ENCODE measurements around the gene SLC4A8.

The SLC4A8 gene

GRCh38 chr12:51531284-51531977 is 106.8 kb downstream of the SLC4A8 start:
- DNase-seq (ENCODE audit: extremely low read depth, low read depth) = no peak
- TF ChIP-seq CTCF (IDR thresholded peaks at IDR 0.05; ENCODE audit: low read depth, low read length) = no peak

- peak; percentile 96 for TF ChIP-seq CTCF (IDR thresholded peaks at IDR 0.05; ENCODE audit: low read depth, low read length)
- peak; percentile 36 for DNase-seq (ENCODE audit: extremely low read depth, low read depth)
Measured at GRCh38 chr12:51531978-51532497, 107.4 kb downstream of the SLC4A8 start.

GRCh38 chr12:51533799-51534198 is 109.2 kb downstream of the SLC4A8 start:
- no peak for DNase-seq (ENCODE audit: extremely low read depth, low read depth)
- TF ChIP-seq CTCF (IDR thresholded peaks at IDR 0.05; ENCODE audit: low read depth, low read length) = peak; percentile 36

DNA sequence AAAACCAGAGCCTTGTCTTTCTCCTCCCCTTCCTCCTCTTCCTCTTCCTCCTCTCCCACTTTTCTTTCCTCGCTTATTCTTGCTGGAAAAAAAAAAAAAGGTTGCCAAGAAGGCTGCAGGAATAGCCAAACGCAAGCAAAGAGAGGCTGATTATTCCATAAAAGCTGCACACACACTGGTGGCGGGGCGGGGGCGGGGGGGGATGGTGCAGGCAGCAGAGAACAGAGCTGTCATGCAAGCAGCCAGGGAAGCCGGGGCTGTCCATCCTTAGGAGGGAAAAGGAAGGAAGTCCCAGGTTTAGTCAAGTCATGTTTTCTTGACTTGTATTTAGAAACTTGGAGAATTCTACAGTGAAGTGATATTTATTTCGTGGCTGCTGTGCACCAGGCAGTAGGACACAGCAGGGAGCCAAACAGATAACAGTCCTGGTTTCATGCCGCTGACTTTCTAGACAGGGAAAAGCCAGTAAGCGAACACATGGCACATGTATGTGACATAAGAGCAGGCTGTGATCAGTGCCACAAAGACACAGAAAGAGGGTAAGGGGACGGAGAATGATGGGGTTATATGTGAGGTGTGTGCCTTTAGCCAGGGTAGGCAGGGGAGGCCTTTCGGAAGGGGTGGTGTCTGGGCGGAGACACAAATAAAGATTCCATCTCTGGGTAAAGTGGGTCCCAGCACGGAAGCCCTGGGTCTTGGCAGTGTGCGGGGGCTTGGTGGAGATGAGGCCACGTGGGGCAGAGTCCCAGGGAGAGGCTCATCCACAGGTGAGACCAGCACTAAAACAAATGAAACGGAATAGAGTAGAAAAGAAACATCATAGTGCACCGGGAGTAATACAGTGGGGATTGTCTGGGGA is 109.8 kb downstream of the SLC4A8 start:
- no peak for TF ChIP-seq CTCF (IDR thresholded peaks at IDR 0.05; ENCODE audit: low read depth, low read length)
- DNase-seq (ENCODE audit: extremely low read depth, low read depth) = no peak

GRCh38 chr12:51536159-51536558 is 111.5 kb downstream of the SLC4A8 start:
- no peak for DNase-seq (ENCODE audit: extremely low read depth, low read depth)
- TF ChIP-seq CTCF (IDR thresholded peaks at IDR 0.05; ENCODE audit: low read depth, low read length) = peak; percentile 7

DNA sequence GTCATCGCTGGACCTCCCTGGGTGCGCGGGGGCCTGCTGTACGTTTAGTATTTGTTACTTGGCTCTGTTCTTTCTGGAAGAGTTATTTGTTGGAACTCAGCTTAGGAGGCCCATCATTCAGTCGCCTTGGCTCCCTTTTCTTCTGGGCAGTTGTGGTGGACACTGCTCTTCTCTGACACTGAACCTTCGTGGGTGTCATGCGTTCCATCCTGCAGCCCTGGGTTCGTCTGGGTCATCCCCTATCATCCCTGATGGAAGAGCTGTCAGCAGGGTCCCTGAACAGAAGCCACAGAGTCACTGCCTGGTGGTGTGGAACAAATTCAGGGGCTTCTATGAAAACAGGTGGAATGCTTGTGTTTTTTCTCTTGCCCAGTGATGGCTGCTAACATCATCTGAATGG is 113.5 kb downstream of the SLC4A8 start:
- no peak for DNase-seq (ENCODE audit: extremely low read depth, low read depth)
- no peak for TF ChIP-seq CTCF (IDR thresholded peaks at IDR 0.05; ENCODE audit: low read depth, low read length)

GRCh38 chr12:51538599-51538998 is 114.0 kb downstream of the SLC4A8 start:
- no peak for TF ChIP-seq CTCF (IDR thresholded peaks at IDR 0.05; ENCODE audit: low read depth, low read length)
- no peak for DNase-seq (ENCODE audit: extremely low read depth, low read depth)
